ENCODE data around the gene ABLIM1. TPM values are rescaled to one million over a fixed set of nuclear protein-coding genes. Genes with fewer than 3 reads are reported as not detected.
A peak's percentile ranks its signal among the peaks of the same experiment; 100 is the strongest.

ABLIM1 gene
- total RNA-seq, 2 experiments from 2014 or later = 137 to 149 TPM

DNA sequence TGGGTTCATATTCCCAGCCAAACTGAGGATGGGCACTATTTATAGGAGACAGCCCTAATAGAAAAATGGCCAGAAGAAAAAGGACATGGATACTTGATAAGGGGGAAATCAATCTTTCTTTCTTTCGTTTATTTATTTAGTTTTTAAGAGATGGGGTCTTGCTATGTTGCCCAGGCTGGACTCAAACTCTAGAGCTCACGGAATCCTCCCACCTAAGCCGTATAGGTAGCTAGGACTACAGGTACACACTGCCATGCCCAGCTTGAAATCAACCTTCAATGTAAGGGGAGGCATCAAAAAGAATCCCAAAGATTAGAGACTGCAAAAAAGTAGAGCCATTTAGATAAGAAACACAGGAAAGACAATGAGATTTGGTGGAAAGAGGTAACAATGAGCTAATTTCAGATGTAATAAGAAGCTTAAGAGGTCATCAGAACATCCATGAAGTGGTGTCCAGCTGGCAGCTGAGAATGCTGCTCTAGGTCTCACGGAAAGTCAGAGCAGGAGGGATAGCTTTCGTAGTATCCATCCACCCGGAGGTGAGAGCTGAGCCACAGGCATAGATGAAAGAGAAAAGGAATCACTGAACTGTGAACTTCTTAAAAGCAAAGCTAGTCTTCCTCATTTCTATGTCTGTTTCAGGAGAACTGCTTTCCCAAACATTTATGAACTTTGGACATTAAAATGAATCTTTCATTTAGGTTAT lies 10.5 kb upstream of the ABLIM1 start:
- H3K4me1 Mint-ChIP-seq = no peaks in the 10 kb centered on the region
- no peaks in the 10 kb centered on the region for H3K36me3 Mint-ChIP-seq
- H3K27me3 Mint-ChIP-seq = peaks cover 18% of the 10 kb centered on the region
- H3K4me3 Mint-ChIP-seq = no peak overlapping the region
- ATAC-seq (ENCODE audit: low read depth) (no peak), DNase-seq (no peak)
- POLR2A ChIA-PET = no interaction called here
- no peak overlapping the region for H3K27ac Mint-ChIP-seq
- H3K9me3 Mint-ChIP-seq = no peaks in the 10 kb centered on the region

DNA sequence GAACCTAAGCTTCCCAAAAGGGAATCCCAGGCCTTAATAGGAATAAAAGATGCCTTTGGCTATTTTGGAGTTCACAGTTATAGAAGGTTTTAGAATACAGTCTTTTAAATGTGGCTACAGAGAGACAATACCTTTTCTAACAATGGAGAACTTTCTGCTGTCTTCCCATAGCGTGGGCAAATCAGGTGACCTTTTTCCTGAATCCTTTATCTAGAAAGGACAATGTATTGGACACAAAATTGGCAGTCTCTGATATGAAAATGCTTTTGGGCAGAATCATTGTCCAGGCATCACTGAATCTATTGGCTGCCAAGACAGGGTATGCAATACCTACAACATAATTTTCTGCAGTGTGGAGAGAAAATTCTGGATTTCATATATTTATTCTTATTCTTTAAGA lies 7.8 kb upstream of the ABLIM1 start:
- Mint-ChIP-seq H3K9me3 (no peaks in the 10 kb centered on the region), H3K27me3 (peaks cover 15% of the 10 kb centered on the region), H3K27ac (no peak overlapping the region), H3K4me3 (no peak overlapping the region), H3K4me1 (no peaks in the 10 kb centered on the region), H3K36me3 (no peaks in the 10 kb centered on the region)
- DNase-seq (no peak), ATAC-seq (ENCODE audit: low read depth) (no peak)
- POLR2A ChIA-PET = no interaction called here

DNA sequence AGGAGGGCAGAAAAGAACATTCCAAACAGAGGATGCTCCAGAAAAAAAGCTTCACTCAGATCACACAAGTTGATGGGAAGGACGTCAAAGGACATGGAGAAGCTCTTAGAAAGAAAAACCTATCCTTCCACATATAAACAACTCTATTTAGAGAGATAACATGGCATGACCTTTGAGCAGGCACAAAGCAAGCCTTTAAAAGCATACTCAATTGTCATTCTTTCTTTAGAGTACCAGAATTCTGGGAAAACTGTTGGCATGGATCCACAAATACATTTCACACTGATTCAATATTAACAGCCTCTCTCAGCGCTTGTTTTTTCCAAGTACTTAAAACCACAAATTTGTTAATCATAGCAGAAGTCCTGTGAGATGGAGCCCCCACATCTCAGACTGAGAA lies 7.3 kb upstream of the ABLIM1 start:
- DNase-seq = no peak
- H3K36me3 Mint-ChIP-seq = no peaks in the 10 kb centered on the region
- peaks cover 12% of the 10 kb centered on the region for H3K27me3 Mint-ChIP-seq
- H3K9me3 Mint-ChIP-seq = no peaks in the 10 kb centered on the region
- no peak for ATAC-seq (ENCODE audit: low read depth)
- no peak overlapping the region for H3K27ac Mint-ChIP-seq
- no peak overlapping the region for H3K4me3 Mint-ChIP-seq
- POLR2A ChIA-PET = no interaction called here
- H3K4me1 Mint-ChIP-seq = no peaks in the 10 kb centered on the region

DNA sequence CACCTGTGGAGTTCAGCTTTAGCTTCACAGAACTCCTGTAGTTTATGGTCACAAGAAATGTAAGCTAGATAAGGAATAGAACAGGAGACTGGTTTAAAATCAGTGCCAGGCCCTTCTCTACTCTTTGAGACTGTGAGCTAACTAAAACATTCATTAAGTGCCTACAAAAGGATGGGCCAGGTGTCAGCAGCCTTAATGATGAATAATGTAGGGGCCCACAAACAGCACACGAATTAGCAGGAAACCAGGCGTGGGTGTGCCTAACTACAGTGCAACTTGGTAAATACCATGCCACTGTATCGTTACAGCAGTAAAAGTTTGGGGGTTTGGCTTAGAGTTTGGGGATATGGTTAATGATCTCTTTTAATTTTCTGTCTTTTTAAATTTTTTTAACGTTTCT lies 6.1 kb upstream of the ABLIM1 start:
- POLR2A ChIA-PET = no interaction called here
- no peaks in the 10 kb centered on the region for H3K9me3 Mint-ChIP-seq
- no peaks in the 10 kb centered on the region for H3K36me3 Mint-ChIP-seq
- ATAC-seq (ENCODE audit: low read depth) (no peak), DNase-seq (no peak)
- no peaks in the 10 kb centered on the region for H3K4me1 Mint-ChIP-seq
- no peak overlapping the region for H3K4me3 Mint-ChIP-seq
- H3K27me3 Mint-ChIP-seq = peaks cover 15% of the 10 kb centered on the region
- no peak overlapping the region for H3K27ac Mint-ChIP-seq

DNA sequence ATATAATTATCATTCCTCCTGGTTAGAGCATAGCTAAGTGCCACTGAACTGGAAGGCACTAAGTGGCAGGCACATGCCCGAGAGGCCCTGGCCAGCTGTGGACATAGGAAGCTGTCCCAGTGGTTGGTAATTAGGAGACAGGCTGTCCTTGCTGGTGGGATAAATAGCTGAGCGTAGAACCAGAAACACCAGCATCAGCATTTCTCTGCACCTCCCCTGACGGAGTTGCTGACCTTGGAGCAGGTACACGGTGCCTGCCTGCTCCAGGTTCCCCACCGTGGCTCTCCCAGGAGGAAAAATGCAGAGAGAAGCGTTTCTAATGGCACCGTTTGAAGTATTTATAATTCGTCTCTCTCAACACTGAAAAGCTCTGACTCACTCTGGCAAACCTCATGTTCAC lies 5.6 kb upstream of the ABLIM1 start:
- no peaks in the 10 kb centered on the region for H3K36me3 Mint-ChIP-seq
- H3K4me1 Mint-ChIP-seq = no peaks in the 10 kb centered on the region
- no peak for DNase-seq
- no peaks in the 10 kb centered on the region for H3K9me3 Mint-ChIP-seq
- no peak overlapping the region for H3K27ac Mint-ChIP-seq
- H3K27me3 Mint-ChIP-seq = peaks cover 18% of the 10 kb centered on the region
- POLR2A ChIA-PET = no interaction called here
- H3K4me3 Mint-ChIP-seq = no peak overlapping the region
- ATAC-seq (ENCODE audit: low read depth) = no peak

DNA sequence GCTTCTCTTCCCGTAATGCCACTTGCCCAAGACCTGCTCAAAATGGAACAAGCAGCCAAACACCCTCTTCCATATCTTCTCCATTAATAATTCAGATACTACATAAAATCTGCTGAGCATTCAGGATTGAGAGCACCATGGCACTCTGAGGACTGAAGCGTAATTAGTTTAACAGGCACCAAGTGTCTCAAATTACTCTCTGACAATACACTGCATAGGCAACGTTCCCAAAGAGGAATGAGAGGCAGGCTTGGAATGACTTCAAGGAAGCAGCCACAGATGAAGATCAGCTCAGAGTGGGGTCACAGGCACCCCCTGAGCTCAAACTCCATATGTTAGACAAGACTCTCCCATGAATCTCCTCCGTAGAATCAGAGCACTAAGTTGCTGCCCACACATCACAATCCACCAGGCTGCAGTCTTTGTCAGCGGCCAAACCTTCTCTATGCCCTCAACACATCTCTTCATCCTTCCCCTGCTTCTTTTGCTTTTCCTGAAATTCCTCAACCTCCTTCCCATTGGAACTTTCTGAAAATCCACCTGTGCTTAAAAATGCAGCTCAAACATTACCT lies 4.7 kb upstream of the ABLIM1 start:
- Mint-ChIP-seq H3K27ac (no peak overlapping the region), H3K27me3 (peaks cover 16% of the 10 kb centered on the region), H3K36me3 (no peaks in the 10 kb centered on the region), H3K4me3 (no peak overlapping the region), H3K4me1 (no peaks in the 10 kb centered on the region), H3K9me3 (no peaks in the 10 kb centered on the region)
- POLR2A ChIA-PET = no interaction called here
- ATAC-seq (ENCODE audit: low read depth) (no peak), DNase-seq (no peak)

DNA sequence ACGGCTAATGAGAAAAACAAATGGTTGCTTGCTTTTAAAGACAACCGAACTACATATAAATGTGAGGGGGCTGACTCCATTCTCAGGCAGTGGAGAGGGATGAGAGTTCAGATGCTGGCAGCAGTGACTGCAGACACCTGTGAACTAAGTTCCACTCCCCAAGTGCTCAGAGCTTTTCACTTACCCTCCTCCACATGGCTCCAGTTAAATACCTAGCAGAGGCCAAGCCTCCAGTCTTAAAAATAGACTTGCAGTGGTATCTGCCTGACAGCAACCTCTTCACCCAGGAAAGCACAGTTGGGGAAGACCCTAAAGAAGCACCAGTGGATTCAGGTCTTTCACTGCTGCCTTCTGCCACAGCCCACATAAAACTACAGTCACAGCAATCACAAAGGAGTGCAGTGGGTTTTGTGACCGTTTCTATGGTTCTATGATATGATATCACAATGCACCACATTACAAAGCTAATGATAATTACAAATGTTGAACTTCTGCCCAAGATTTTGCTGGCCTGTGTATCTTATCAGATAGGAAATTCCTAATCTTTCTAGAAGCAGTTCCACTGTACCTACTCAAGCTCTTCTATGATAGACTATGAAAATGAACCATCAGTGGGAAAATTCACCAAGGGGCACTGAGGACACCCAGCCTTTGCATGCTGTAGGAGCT lies 3.3 kb upstream of the ABLIM1 start:
- H3K27me3 Mint-ChIP-seq = peaks cover 15% of the 10 kb centered on the region
- DNase-seq (no peak), ATAC-seq (ENCODE audit: low read depth) (no peak)
- H3K4me1 Mint-ChIP-seq = no peaks in the 10 kb centered on the region
- H3K36me3 Mint-ChIP-seq = no peaks in the 10 kb centered on the region
- POLR2A ChIA-PET = no interaction called here
- no peaks in the 10 kb centered on the region for H3K9me3 Mint-ChIP-seq
- H3K4me3 Mint-ChIP-seq = no peak overlapping the region
- H3K27ac Mint-ChIP-seq = no peak overlapping the region

DNA sequence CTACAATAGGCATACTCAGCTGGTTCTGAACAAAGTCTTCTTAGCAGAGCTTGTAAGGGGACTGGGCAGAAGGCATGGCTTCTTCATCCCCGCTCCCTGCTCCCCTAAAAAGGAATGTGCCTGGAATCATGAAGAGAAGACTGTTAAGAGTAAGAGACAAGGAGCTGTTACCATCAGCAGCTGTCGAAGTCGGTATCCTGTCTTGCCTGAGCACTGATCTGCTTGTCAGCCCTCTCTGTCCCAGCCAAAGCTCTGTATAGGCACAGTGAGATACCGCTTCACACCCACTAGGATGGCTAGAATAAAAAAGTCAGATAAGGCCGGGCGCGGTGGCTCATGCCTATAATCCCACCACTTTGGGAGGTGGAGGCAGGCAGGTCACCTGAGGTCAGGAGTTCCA lies 2.4 kb downstream of the ABLIM1 start:
- Mint-ChIP-seq H3K4me1 (peaks cover 14% of the 10 kb centered on the region), H3K36me3 (no peaks in the 10 kb centered on the region)

DNA sequence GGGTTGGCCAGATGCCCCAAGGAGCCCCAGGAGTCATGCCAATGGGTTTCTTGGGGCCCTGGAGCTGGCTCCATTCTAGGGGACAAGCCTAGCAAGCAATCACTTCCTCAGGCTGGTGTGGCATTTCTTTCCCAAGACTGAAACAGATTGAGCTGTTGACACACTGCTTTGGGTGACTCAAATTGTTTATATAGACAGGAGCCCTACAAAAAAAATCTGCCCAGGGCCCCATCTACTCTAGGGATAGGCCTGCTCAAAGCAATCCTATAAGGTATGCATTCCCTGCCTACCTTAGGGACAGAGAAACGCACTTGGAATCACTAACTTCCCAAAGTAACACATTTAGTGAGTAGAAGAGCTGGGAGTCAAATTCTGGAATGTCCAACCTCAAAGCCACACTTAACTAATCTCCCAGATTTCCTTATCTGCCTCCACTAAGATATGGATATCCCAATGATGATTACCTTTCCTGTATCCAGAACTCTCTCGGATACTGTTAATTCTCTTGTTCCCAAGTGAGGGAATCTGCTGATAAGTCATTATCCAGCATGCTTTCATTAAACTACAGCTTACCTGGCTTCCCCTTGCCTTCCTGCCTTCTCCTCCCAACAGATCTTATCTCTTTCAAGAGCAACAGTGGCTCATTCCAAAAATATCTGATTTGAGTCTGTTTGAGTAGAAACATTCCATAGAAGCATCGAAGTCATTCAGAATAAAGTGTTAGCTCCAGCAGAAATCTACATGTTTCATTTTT lies 3.1 kb downstream of the ABLIM1 start:
- H3K36me3 Mint-ChIP-seq = no peaks in the 10 kb centered on the region
- H3K27me3 Mint-ChIP-seq = peaks cover 14% of the 10 kb centered on the region
- peak overlapping the region; percentile 34 for H3K27ac Mint-ChIP-seq
- POLR2A ChIA-PET = no interaction called here
- no peak overlapping the region for H3K4me3 Mint-ChIP-seq
- DNase-seq (no peak), ATAC-seq (ENCODE audit: low read depth) (no peak)
- peaks cover 14% of the 10 kb centered on the region for H3K4me1 Mint-ChIP-seq
- no peaks in the 10 kb centered on the region for H3K9me3 Mint-ChIP-seq

More for the DNA sequence above, 2.4 kb downstream of the ABLIM1 start:
- Mint-ChIP-seq H3K27ac (no peak overlapping the region), H3K9me3 (no peaks in the 10 kb centered on the region), H3K4me3 (no peak overlapping the region), H3K27me3 (peaks cover 17% of the 10 kb centered on the region)
- ATAC-seq (ENCODE audit: low read depth) (no peak), DNase-seq (no peak)
- POLR2A ChIA-PET = no interaction called here

DNA sequence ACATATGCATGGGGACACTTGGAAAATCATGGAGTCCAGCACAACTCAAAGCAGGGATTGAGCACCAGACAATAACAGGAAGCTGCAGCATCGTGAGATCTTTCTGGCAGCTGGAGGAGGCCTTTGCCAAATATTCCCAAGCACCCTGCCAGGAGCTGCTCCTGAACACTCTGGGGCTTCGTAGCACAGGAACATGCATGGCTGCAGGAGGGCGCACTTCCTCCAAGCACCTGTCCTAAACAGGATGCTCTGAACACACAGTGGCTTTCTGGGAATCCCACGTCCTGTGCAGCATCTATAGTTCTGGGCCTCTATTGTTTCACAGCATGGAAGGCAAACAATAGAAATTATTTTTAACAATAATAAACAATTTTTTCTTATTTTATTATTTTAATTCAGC lies 4.1 kb downstream of the ABLIM1 start:
- DNase-seq (no peak), ATAC-seq (ENCODE audit: low read depth) (peak; percentile 75)
- Mint-ChIP-seq H3K4me1 (peaks cover 16% of the 10 kb centered on the region), H3K9me3 (no peaks in the 10 kb centered on the region), H3K36me3 (no peaks in the 10 kb centered on the region), H3K4me3 (no peak overlapping the region), H3K27ac (no peak overlapping the region), H3K27me3 (peaks cover 8% of the 10 kb centered on the region)
- POLR2A ChIA-PET = no interaction called here

DNA sequence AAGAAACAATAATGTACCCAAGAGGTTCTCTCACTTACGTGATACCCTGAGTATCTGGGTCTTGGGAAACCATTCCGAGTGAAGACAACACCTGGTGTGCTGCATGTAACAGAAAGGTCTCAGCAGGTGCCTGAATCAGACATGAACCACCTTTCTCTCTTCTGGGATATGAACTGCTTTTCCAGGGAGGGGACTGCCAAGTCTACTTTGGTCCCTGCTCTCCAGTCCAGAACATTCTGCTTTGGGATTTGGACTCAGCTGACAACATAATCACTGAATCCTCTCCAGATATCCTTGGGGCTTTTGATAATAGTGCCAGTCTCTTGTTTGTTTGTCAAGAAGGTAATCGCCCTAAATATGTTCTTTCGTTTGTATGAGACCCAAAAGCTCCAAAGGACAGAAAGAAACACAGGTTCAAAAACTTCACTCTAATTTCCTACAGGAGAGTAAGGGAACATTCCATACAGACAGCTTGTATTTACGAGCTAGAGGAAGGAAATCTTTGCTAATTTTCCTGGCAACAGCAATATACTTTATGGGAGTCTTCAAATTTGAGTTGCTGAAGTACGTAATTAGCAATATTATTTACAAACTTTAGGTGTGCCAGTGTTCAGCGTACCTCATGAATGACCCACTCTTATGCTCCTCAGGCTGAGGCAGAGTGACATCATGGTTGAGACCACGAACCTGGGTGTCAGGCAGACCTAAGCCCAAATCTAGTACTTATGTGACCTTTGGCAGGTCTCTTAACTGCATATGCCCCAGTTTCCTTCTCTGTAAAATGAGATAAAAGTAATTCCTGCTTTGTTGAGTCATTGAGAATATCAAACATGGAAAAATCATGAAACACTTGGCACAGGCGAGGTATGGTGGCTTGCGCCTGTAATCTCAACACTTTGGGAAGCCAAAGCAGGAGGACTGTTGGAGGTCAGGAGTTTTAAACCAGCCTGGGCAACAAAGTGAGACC lies 5.4 kb downstream of the ABLIM1 start:
- Mint-ChIP-seq H3K27me3 (peaks cover 9% of the 10 kb centered on the region), H3K4me1 (peaks cover 16% of the 10 kb centered on the region), H3K36me3 (no peaks in the 10 kb centered on the region), H3K4me3 (no peak overlapping the region), H3K9me3 (no peaks in the 10 kb centered on the region), H3K27ac (no peak overlapping the region)
- DNase-seq (no peak), ATAC-seq (ENCODE audit: low read depth) (no peak)
- POLR2A ChIA-PET = no interaction called here

DNA sequence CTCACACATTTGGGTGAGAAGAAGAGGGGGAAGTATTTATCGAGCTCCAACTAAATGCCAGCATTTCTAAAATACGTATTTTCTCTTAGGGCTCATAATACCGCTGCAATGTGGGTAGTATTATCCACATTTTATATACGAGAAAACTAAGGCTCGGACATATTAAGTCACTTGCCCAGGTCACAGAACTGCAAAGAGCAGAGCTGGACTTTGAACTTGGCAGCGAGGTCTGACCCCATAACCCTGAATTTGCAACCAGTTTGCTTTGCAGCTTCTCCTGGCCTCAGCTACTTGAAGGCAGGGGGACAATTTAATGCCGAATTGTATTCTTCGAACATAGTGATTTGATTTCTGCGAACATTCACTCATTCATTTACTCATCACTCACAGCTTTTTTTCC lies 7.2 kb downstream of the ABLIM1 start:
- Mint-ChIP-seq H3K27me3 (peaks cover 3% of the 10 kb centered on the region), H3K9me3 (no peaks in the 10 kb centered on the region), H3K27ac (no peak overlapping the region), H3K4me3 (no peak overlapping the region), H3K4me1 (peaks cover 16% of the 10 kb centered on the region), H3K36me3 (no peaks in the 10 kb centered on the region)
- POLR2A ChIA-PET = no interaction called here
- ATAC-seq (ENCODE audit: low read depth) (no peak), DNase-seq (no peak)

DNA sequence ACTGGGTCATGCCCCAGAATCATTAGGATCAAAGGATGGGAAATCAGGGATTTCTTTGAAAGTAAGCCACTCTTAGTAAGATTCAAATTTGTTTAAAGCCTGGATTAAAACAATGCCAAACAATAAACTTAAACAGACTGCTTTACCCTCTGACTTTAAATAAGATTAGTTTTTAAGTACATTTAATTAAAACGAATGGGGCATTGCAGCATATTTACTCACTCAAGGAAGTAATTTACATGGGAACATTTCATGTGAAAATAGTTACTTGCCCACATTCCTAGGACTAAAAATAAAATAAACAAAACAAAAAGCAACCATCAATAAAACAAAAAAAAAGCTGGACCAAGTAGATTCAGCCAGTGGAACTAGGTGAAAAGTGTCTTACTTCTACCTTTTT lies 7.8 kb downstream of the ABLIM1 start:
- Mint-ChIP-seq H3K27me3 (peaks cover 3% of the 10 kb centered on the region), H3K4me1 (peaks cover 15% of the 10 kb centered on the region), H3K4me3 (no peak overlapping the region), H3K27ac (no peak overlapping the region), H3K9me3 (no peaks in the 10 kb centered on the region), H3K36me3 (no peaks in the 10 kb centered on the region)
- POLR2A ChIA-PET = no interaction called here
- DNase-seq = no peak
- ATAC-seq (ENCODE audit: low read depth) = no peak

Measured in activated naive CD8-positive, alpha-beta T cell treated with anti-CD3 and anti-CD28 coated beads, Interleukin-2, amount 10 ng/mL, durations not matched to agents 7 days and 5 days (primary cell).